ENCODE data around the gene LONRF2.

DNA sequence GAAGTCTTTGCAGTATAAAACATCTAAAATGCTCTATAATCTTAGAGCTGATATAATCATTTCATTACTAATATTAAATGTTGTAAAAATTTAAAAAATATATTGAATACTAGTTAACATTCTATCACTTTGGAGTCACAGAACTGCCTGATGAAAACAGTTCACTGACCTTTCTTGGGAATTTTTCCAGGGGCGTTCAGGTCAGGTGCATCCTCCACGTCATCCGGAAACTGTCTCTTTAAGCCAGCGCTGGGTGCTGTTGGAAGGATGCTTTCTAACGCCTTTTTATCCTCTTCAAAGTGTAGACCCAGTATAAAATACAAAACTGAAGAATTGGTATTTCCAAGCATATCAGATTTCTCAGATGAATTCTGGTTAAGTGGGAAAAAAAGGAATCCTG lies 22.8 kb downstream of the LONRF2 start:
- TF ChIP-seq, protein P1, sequence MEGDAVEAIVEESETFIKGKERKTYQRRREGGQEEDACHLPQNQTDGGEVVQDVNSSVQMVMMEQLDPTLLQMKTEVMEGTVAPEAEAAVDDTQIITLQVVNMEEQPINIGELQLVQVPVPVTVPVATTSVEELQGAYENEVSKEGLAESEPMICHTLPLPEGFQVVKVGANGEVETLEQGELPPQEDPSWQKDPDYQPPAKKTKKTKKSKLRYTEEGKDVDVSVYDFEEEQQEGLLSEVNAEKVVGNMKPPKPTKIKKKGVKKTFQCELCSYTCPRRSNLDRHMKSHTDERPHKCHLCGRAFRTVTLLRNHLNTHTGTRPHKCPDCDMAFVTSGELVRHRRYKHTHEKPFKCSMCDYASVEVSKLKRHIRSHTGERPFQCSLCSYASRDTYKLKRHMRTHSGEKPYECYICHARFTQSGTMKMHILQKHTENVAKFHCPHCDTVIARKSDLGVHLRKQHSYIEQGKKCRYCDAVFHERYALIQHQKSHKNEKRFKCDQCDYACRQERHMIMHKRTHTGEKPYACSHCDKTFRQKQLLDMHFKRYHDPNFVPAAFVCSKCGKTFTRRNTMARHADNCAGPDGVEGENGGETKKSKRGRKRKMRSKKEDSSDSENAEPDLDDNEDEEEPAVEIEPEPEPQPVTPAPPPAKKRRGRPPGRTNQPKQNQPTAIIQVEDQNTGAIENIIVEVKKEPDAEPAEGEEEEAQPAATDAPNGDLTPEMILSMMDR (IDR thresholded peaks at IDR 0.05; ENCODE audit: insufficient read depth, low read length), result no peak
- TF ChIP-seq GABPA (IDR thresholded peaks at IDR 0.05; ENCODE audit: low read depth), result no peak

All from HL-60 (cell line).